Prostate gland (tissue), 2 donors: Measurements from ENCODE around the gene RAI1. TPM values are rescaled to one million over a fixed set of nuclear protein-coding genes. Genes with fewer than 3 reads are reported as not detected.

ENCODE experiments used
- DNase-seq: peaks from one replicate; pipeline ENCODE4 v3.0.0-alpha.2; 2019; ENCODE audit warnings: low spot score
- H3K27ac ChIP-seq, 2 donors: fragments of 200-600 bp; sonication (generic); 2 replicates each; pipeline ENCODE4 v1.5.1; 2017 to 2019
- H3K27me3 ChIP-seq: fragments of 200-600 bp; sonication (generic); replicated peaks from 2 replicates; pipeline ENCODE4 v1.5.1; 2019; ENCODE audit not compliant: insufficient read depth
- H3K36me3 ChIP-seq, 2 donors: fragments of 200-600 bp; sonication (generic); 1 replicate in 1 of 2; 2 replicates in 1 of 2; pipeline versions ENCODE4 v1.5.1 to v1.8.1; 2017 to 2019
- H3K4me1 ChIP-seq: fragments of 200-600 bp; sonication (generic); replicated peaks from 2 replicates; pipeline ENCODE4 v1.5.1; 2019
- H3K4me3 ChIP-seq, 2 donors: fragments of 200-600 bp; sonication (generic); 2 replicates each; pipeline ENCODE4 v1.5.1; 2017 to 2019
- H3K9me3 ChIP-seq: fragments of 200-600 bp; sonication (generic); 2 replicates; pipeline ENCODE4 v1.5.1; 2017
- POLR2A ChIP-seq: fragments of 450-650 bp; IDR thresholded peaks from one replicate; pipeline ENCODE4 v1.6.1; 2016; ENCODE audit warnings: antibody characterized with exemption, mild to moderate bottlenecking
- POLR2AphosphoS5 ChIP-seq: sonication (generic); formaldehyde crosslinking; IDR thresholded peaks from one replicate; pipeline ENCODE4 v1.6.1; 2017; ENCODE audit warnings: antibody characterized with exemption
- WGBS: methylation state at CpG from one replicate; pipeline ENCODE4 v1.1.5; 2018; 5-methylcytosine and 5-hydroxymethylcytosine counted together
- intact Hi-C: fragments of 100-400 bp; cut with DNase I; formaldehyde crosslinking; loops from one replicate; pipeline ENCODE4 v1.14.2; 2022
- total RNA-seq, 2 donors: library from RNA; depleted of rRNA; stranded (reverse); fragments of >200 nt; gene quantifications; one replicate each; pipeline ENCODE4 v1.1.0, GENCODE V29; 2016
- TF ChIP-seq, protein P1 (sequence below), 4 experiments: fragments of 200-600 bp in 2 of 4; fragments of 450-650 bp in 2 of 4; sonication (generic) in 2 of 4; IDR thresholded peaks; 1 replicate in 3 of 4; 2 replicates in 1 of 4; pipeline ENCODE4 v1.5.1; 2016 to 2019; ENCODE audit warnings: antibody characterized with exemption in 4 of 4, mild to moderate bottlenecking in 2 of 4, moderate library complexity in 2 of 4

The RAI1 gene
- total RNA-seq, 2 donors from 2014 or later = 69.2 to 71.0 TPM

DNA sequence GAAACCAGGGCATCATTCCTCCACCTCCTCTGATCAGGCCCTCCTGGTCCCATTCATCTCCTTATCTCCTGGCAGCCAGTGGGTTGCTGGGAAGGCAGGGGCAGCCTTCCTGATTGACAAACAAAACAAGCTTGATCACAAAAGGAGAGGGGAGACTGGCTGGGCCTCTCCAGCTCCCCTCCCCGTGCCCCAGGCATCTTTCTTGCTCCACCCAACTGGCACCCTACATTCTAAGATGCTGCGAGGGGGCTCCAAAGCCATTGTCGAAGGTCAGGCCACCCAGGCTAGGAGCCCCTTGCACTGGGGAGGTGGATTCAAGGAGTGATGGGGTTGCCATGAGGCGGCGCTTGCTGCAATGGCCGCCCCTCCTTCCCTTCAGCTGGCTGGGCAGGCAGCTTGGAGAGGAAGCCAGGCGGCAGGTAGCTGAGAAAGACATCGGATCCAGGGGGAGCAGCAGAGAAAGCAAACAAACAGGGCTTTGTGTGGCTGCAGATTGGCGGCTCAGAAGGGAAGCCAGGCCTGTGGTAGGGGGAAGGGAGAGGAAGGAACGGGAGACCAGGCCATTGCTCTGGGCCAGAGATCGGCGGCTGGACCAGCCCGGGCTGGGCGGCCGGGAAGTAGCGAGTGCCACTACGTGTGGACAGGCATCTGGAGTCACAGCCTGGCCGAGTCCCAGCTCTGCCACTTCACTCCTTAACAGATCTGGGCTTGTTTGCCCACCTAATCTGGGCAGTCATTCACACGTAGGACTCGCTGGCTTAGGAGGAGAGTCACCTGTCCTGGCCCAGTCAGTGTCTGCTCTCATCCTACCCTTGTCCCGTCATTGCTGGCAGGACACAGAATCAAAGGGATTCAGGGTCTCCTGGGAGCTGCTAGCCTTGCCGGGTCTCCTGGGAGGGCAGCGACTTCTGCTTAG is 12.3 kb downstream of the RAI1 start:
- peak; percentile 87 for DNase-seq
- 8% methylated on average over 12 of the region's 23 CpGs for WGBS
- no peaks in the 10 kb centered on the region for H3K36me3 ChIP-seq

GRCh38 chr17:17694169-17695081 is 13.2 kb downstream of the RAI1 start:
- WGBS = under 1% methylated on average over 56 of the region's 90 CpGs
- H3K9me3 ChIP-seq = no peaks in the 10 kb centered on the region
- intact Hi-C loops = loop anchor here (5.0 kb wide), 1 partner anchor 48 kb away; no protein-coding TSS in a partner anchor
- peak; percentile 75 for DNase-seq
- H3K4me1 ChIP-seq = peaks cover 77% of the 10 kb centered on the region
- H3K4me3 ChIP-seq = peak overlapping the region; percentile 52 to 53
- peak overlapping the region; percentile 96 to 99 for H3K27ac ChIP-seq
- no peaks in the 10 kb centered on the region for H3K27me3 ChIP-seq
- no peaks in the 10 kb centered on the region for H3K36me3 ChIP-seq
- TF ChIP-seq, protein P1, sequence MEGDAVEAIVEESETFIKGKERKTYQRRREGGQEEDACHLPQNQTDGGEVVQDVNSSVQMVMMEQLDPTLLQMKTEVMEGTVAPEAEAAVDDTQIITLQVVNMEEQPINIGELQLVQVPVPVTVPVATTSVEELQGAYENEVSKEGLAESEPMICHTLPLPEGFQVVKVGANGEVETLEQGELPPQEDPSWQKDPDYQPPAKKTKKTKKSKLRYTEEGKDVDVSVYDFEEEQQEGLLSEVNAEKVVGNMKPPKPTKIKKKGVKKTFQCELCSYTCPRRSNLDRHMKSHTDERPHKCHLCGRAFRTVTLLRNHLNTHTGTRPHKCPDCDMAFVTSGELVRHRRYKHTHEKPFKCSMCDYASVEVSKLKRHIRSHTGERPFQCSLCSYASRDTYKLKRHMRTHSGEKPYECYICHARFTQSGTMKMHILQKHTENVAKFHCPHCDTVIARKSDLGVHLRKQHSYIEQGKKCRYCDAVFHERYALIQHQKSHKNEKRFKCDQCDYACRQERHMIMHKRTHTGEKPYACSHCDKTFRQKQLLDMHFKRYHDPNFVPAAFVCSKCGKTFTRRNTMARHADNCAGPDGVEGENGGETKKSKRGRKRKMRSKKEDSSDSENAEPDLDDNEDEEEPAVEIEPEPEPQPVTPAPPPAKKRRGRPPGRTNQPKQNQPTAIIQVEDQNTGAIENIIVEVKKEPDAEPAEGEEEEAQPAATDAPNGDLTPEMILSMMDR (IDR thresholded peaks at IDR 0.05) = peak in 2 of 4 experiments; percentile 9 to 34
- TF ChIP-seq POLR2A (peak; percentile 84), POLR2AphosphoS5 (peak; percentile 48)

More for the DNA sequence above, 12.3 kb downstream of the RAI1 start:
- intact Hi-C loops = loop anchor here (5.0 kb wide), 1 partner anchor 49 kb away; no protein-coding TSS in a partner anchor
- Histone ChIP-seq H3K4me1 (peaks cover 71% of the 10 kb centered on the region), H3K27ac (peak overlapping the region; percentile 96 to 99), H3K27me3 (no peaks in the 10 kb centered on the region), H3K9me3 (no peaks in the 10 kb centered on the region), H3K4me3 (peak overlapping the region in 1 of 2 donors; percentile 52)
- TF ChIP-seq POLR2AphosphoS5 (peak; percentile 70), POLR2A (peak; percentile 59)
- TF ChIP-seq, protein P1 (IDR thresholded peaks at IDR 0.05) = peak in 2 of 4 experiments; percentile 11 to 44

- no peak for DNase-seq
- Histone ChIP-seq H3K4me1 (peaks cover 85% of the 10 kb centered on the region), H3K4me3 (no peak overlapping the region), H3K27me3 (no peaks in the 10 kb centered on the region), H3K36me3 (no peaks in the 10 kb centered on the region), H3K27ac (peak overlapping the region; percentile 96 to 99), H3K9me3 (no peaks in the 10 kb centered on the region)
- 72% methylated on average over 4 of the region's 4 CpGs for WGBS
- TF ChIP-seq POLR2A = no peak
- TF ChIP-seq, protein P1 (IDR thresholded peaks at IDR 0.05) = no peak
- TF ChIP-seq POLR2AphosphoS5 = no peak
- intact Hi-C loops = no loop called here
Measured at GRCh38 chr17:17696085-17696484, 14.8 kb downstream of the RAI1 start.

DNA sequence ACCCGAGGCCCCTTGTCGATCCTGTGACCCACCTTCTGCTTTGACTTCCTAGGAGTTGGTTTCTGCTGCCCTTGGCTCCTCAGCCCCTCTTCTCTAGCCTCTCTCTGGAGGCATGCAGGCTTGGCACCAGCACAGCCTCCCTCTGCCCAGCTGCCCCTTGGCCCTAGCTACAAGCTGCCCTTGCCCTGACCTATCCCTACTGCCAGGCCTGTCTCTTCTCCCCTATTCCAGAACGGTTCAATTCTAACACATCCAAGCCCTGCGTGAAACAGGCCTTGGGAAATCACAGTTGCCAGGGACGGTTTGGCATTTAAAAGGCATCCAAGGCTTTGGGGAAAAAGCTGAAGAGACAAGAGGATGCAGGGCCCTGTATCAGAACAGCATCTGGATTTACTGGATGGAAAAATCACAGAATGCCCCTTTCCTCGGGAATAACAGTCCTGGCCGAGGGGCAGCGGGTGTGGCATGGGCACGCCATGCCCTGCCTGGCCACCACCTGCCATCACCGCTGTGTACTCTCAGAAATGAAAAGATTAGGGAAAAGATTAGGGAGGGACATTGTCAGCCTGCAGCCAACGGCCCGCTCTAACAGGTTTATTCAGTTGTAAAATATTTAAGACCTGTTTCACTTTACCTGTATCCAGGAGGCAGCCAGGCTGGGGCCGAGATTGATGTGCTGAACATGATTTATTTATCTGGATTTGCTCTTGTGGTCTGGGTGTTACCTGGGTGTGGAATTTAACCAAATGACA is 15.8 kb downstream of the RAI1 start:
- TF ChIP-seq, protein P1 (IDR thresholded peaks at IDR 0.05) = peak in 1 of 4 experiments; percentile 17
- TF ChIP-seq POLR2A = peak; percentile 52
- peak; percentile 89 for TF ChIP-seq POLR2AphosphoS5
- H3K4me3 ChIP-seq = no peak overlapping the region
- H3K27me3 ChIP-seq = no peaks in the 10 kb centered on the region
- peak; percentile 74 for DNase-seq
- WGBS = 36% methylated on average over 13 of the region's 13 CpGs
- H3K9me3 ChIP-seq = no peaks in the 10 kb centered on the region
- no peaks in the 10 kb centered on the region for H3K36me3 ChIP-seq
- peak overlapping the region; percentile 96 to 99 for H3K27ac ChIP-seq
- peaks cover 83% of the 10 kb centered on the region for H3K4me1 ChIP-seq
- intact Hi-C loops = no loop called here
